K562 (cell line): ENCODE results near the gene UBASH3A.

Experiments used
- CBX5 ChIP-seq: IDR thresholded peaks from 2 replicates; pipeline ENCODE4 v1.6.1; 2014; ENCODE audit warnings: low read depth, borderline replicate concordance
- FOS ChIP-seq: IDR thresholded peaks from 3 replicates; pipeline ENCODE4 v1.6.1; 2011; ENCODE audit not compliant: insufficient read length; ENCODE audit errors: extremely low read depth
- SIN3A ChIP-seq, 2 experiments: fragments of 150-350 bp in 1 of 2; IDR thresholded peaks; 2 replicates each; pipeline ENCODE4 v1.6.1; 2011 to 2016; ENCODE audit warnings: borderline replicate concordance in 2 of 2, low read depth in 2 of 2, low read length in 2 of 2, mild to moderate bottlenecking in 2 of 2, moderate library complexity in 2 of 2; ENCODE audit not compliant: control insufficient read depth in 1 of 2
- TEAD4 ChIP-seq, 2 experiments: sonication (generic) in 1 of 2; formaldehyde crosslinking in 1 of 2; IDR thresholded peaks; 2 replicates each; pipeline versions ENCODE4 v1.6.1 to v1.8.0; 2012 to 2022; ENCODE audit warnings: borderline replicate concordance in 1 of 2, inconsistent platforms in 1 of 2, low read length in 1 of 2, mild to moderate bottlenecking in 1 of 2, missing genetic modification reagents in 1 of 2
- ZFP36 ChIP-seq: fragments of 150-350 bp; IDR thresholded peaks from 2 replicates; pipeline ENCODE4 v1.6.1; 2018; ENCODE audit warnings: low read length, low read depth; ENCODE audit not compliant: partially characterized antibody
- TF ChIP-seq, protein P1 (sequence below), 3 experiments: IDR thresholded peaks in 2 of 3; conservative IDR thresholded peaks in 1 of 3; 2 replicates each; pipeline ENCODE4 v1.5.1; 2011 to 2012; ENCODE audit warnings: low read length in 3 of 3, mild to moderate bottlenecking in 3 of 3, control low read depth in 2 of 3, improper control_type of control experiment in 1 of 3, inconsistent platforms in 1 of 3, low read depth in 1 of 3, mixed read lengths in 1 of 3, moderate library complexity in 1 of 3; ENCODE audit not compliant: insufficient read depth in 2 of 3
- TF ChIP-seq, protein P2 (sequence below), 2 experiments: IDR thresholded peaks; 2 replicates each; pipeline ENCODE4 v1.6.1; 2012; ENCODE audit warnings: improper control_type of control experiment in 2 of 2, low read depth in 2 of 2, low read length in 2 of 2, borderline replicate concordance in 1 of 2
- TF ChIP-seq, protein P3 (sequence below): fragments of 250-450 bp; sonication (Bioruptor Pico); IDR thresholded peaks from 2 replicates; pipeline ENCODE4 v1.8.0; 2021; ENCODE audit warnings: mild to moderate bottlenecking, moderate library complexity
- TF ChIP-seq, protein P4 (sequence below): sonication (generic); formaldehyde crosslinking; IDR thresholded peaks from 2 replicates; pipeline ENCODE4 v1.8.0; 2023; ENCODE audit warnings: mild to moderate bottlenecking, missing genetic modification reagents
- TF ChIP-seq, protein P5 (sequence below): sonication (generic); formaldehyde crosslinking; IDR thresholded peaks from 2 replicates; pipeline ENCODE4 v1.8.1; 2022; ENCODE audit warnings: missing genetic modification reagents

DNA sequence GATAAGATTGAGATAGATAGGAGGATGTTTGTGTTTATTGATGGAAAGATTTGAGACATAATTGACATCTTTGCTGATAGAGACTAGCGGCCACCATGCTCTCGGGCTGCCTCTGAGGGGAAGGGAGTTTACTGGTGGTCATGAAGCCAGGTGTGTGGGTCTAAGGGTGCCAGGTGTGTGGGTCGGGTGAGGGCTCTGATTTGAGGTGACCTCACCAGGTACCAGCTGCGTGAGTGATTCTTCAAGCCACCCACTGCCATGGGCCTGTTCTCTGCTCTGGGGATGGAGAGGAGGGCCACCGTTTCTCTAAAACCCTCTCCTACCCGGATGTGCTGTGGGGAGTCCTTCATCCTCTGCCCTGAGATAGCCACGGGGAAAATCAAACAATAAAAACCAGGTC, 3.2 kb downstream of the UBASH3A start:
- TF ChIP-seq, protein P1, sequence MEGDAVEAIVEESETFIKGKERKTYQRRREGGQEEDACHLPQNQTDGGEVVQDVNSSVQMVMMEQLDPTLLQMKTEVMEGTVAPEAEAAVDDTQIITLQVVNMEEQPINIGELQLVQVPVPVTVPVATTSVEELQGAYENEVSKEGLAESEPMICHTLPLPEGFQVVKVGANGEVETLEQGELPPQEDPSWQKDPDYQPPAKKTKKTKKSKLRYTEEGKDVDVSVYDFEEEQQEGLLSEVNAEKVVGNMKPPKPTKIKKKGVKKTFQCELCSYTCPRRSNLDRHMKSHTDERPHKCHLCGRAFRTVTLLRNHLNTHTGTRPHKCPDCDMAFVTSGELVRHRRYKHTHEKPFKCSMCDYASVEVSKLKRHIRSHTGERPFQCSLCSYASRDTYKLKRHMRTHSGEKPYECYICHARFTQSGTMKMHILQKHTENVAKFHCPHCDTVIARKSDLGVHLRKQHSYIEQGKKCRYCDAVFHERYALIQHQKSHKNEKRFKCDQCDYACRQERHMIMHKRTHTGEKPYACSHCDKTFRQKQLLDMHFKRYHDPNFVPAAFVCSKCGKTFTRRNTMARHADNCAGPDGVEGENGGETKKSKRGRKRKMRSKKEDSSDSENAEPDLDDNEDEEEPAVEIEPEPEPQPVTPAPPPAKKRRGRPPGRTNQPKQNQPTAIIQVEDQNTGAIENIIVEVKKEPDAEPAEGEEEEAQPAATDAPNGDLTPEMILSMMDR (IDR thresholded peaks at IDR 0.05 in 2 of 3, conservative IDR thresholded peaks at IDR 0.05 in 1 of 3; ENCODE audit: insufficient read depth in 2 of 3, low read depth in 1 of 3, low read length in 3 of 3) = no peak
- no peak for TF ChIP-seq FOS
- no peak for TF ChIP-seq CBX5
- TF ChIP-seq, protein P2, sequence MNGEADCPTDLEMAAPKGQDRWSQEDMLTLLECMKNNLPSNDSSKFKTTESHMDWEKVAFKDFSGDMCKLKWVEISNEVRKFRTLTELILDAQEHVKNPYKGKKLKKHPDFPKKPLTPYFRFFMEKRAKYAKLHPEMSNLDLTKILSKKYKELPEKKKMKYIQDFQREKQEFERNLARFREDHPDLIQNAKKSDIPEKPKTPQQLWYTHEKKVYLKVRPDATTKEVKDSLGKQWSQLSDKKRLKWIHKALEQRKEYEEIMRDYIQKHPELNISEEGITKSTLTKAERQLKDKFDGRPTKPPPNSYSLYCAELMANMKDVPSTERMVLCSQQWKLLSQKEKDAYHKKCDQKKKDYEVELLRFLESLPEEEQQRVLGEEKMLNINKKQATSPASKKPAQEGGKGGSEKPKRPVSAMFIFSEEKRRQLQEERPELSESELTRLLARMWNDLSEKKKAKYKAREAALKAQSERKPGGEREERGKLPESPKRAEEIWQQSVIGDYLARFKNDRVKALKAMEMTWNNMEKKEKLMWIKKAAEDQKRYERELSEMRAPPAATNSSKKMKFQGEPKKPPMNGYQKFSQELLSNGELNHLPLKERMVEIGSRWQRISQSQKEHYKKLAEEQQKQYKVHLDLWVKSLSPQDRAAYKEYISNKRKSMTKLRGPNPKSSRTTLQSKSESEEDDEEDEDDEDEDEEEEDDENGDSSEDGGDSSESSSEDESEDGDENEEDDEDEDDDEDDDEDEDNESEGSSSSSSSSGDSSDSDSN (IDR thresholded peaks at IDR 0.05; ENCODE audit: borderline replicate concordance in 1 of 2, low read depth in 2 of 2, low read length in 2 of 2) = no peak
- TF ChIP-seq TEAD4 (IDR thresholded peaks at IDR 0.05; ENCODE audit: low read length) = no peak
- no peak for TF ChIP-seq TEAD4 (CRISPR knock-in tag; IDR thresholded peaks at IDR 0.05; ENCODE audit: borderline replicate concordance)
- TF ChIP-seq, protein P3, sequence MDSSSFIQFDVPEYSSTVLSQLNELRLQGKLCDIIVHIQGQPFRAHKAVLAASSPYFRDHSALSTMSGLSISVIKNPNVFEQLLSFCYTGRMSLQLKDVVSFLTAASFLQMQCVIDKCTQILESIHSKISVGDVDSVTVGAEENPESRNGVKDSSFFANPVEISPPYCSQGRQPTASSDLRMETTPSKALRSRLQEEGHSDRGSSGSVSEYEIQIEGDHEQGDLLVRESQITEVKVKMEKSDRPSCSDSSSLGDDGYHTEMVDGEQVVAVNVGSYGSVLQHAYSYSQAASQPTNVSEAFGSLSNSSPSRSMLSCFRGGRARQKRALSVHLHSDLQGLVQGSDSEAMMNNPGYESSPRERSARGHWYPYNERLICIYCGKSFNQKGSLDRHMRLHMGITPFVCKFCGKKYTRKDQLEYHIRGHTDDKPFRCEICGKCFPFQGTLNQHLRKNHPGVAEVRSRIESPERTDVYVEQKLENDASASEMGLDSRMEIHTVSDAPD (CRISPR knock-in tag) = no peak
- no peak for TF ChIP-seq ZFP36
- TF ChIP-seq, protein P4, sequence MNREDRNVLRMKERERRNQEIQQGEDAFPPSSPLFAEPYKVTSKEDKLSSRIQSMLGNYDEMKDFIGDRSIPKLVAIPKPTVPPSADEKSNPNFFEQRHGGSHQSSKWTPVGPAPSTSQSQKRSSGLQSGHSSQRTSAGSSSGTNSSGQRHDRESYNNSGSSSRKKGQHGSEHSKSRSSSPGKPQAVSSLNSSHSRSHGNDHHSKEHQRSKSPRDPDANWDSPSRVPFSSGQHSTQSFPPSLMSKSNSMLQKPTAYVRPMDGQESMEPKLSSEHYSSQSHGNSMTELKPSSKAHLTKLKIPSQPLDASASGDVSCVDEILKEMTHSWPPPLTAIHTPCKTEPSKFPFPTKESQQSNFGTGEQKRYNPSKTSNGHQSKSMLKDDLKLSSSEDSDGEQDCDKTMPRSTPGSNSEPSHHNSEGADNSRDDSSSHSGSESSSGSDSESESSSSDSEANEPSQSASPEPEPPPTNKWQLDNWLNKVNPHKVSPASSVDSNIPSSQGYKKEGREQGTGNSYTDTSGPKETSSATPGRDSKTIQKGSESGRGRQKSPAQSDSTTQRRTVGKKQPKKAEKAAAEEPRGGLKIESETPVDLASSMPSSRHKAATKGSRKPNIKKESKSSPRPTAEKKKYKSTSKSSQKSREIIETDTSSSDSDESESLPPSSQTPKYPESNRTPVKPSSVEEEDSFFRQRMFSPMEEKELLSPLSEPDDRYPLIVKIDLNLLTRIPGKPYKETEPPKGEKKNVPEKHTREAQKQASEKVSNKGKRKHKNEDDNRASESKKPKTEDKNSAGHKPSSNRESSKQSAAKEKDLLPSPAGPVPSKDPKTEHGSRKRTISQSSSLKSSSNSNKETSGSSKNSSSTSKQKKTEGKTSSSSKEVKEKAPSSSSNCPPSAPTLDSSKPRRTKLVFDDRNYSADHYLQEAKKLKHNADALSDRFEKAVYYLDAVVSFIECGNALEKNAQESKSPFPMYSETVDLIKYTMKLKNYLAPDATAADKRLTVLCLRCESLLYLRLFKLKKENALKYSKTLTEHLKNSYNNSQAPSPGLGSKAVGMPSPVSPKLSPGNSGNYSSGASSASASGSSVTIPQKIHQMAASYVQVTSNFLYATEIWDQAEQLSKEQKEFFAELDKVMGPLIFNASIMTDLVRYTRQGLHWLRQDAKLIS (CRISPR knock-in tag) = no peak
- no peak for TF ChIP-seq SIN3A (IDR thresholded peaks at IDR 0.05; ENCODE audit: borderline replicate concordance in 2 of 2, control insufficient read depth in 1 of 2, low read depth in 2 of 2, low read length in 2 of 2)
- TF ChIP-seq, protein P5, sequence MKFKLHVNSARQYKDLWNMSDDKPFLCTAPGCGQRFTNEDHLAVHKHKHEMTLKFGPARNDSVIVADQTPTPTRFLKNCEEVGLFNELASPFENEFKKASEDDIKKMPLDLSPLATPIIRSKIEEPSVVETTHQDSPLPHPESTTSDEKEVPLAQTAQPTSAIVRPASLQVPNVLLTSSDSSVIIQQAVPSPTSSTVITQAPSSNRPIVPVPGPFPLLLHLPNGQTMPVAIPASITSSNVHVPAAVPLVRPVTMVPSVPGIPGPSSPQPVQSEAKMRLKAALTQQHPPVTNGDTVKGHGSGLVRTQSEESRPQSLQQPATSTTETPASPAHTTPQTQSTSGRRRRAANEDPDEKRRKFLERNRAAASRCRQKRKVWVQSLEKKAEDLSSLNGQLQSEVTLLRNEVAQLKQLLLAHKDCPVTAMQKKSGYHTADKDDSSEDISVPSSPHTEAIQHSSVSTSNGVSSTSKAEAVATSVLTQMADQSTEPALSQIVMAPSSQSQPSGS (CRISPR knock-in tag) = no peak
